ENCODE data around the gene SPECC1L. TPM values are rescaled to one million over a fixed set of nuclear protein-coding genes. Genes with fewer than 3 reads are reported as not detected.

Gene SPECC1L
- total and polyA plus RNA-seq, 8 donors = 6.0 to 53.1 (median 21.8) TPM

- H3K36me3 ChIP-seq = peaks cover 44 to 79% (median 74%) of the 10 kb centered on the region in 4 donors
- intact Hi-C loops (cut with DNase I; ENCODE audit: low total_unique reads) = no loop called here
- peaks cover 0 to 5% (median under 1%) of the 10 kb centered on the region in 4 donors for H3K4me1 ChIP-seq
Measured at GRCh38 chr22:24414523-24414922, 143.9 kb downstream of the SPECC1L start.

GRCh38 chr22:24414984-24415945 lies 144.6 kb downstream of the SPECC1L start:
- 74 to 79% (median 78%) methylated on average over 24 to 26 of the region's 26 CpGs for WGBS, 5 donors
- intact Hi-C loops (cut with DNase I; ENCODE audit: low total_unique reads) = no loop called here
- no peak for TF ChIP-seq POLR2A (IDR thresholded peaks at IDR 0.05)
- no peak for TF ChIP-seq EP300 (IDR thresholded peaks at IDR 0.05)
- no peak for TF ChIP-seq CTCF (IDR thresholded peaks at IDR 0.05)
- no peak for TF ChIP-seq POLR2AphosphoS5 (IDR thresholded peaks at IDR 0.05)
- H3K27me3 ChIP-seq = no peaks in the 10 kb centered on the region
- no peaks in the 10 kb centered on the region for H3K9me3 ChIP-seq
- H3K4me1 ChIP-seq = peaks cover 1 to 12% (median 6%) of the 10 kb centered on the region in 4 donors
- peaks cover 44 to 79% (median 74%) of the 10 kb centered on the region in 4 donors for H3K36me3 ChIP-seq
- DNase-seq = no peak
- H3K27ac ChIP-seq = no peak overlapping the region
- H3K4me3 ChIP-seq = no peak overlapping the region

More at GRCh38 chr22:24414523-24414922, 143.9 kb downstream of the SPECC1L start:
- no peak overlapping the region for H3K27ac ChIP-seq
- 85 to 89% (median 85%) methylated on average over 18 to 21 of the region's 21 CpGs for WGBS, 5 donors
- H3K9me3 ChIP-seq = no peaks in the 10 kb centered on the region
- no peak for DNase-seq
- H3K27me3 ChIP-seq = no peaks in the 10 kb centered on the region
- no peak for TF ChIP-seq CTCF (IDR thresholded peaks at IDR 0.05)
- TF ChIP-seq POLR2AphosphoS5 (IDR thresholded peaks at IDR 0.05) = no peak
- no peak for TF ChIP-seq EP300 (IDR thresholded peaks at IDR 0.05)
- no peak for TF ChIP-seq POLR2A (IDR thresholded peaks at IDR 0.05)
- no peak overlapping the region for H3K4me3 ChIP-seq

DNA sequence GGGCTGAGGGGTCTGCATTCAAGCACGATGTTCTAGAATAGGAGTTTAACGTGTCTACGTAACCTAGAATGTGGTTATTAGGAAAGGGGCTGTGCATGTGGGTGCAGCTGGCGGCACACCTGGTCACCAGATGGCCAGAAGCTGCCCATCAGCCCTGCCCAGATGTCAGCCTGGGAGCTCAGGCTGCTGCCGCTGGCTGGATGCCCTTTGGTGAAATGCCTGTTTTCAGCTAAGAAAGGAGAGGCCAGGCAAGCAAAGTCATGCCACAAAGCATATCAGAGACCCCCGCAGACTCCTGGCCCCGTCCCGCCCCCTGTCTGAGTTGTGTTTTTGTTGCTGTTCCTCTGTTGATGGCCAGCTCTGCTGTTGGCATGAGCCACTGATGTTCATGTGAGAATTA lies 145.5 kb downstream of the SPECC1L start:
- Histone ChIP-seq H3K4me3 (no peak overlapping the region), H3K36me3 (peaks cover 44 to 75% (median 73%) of the 10 kb centered on the region in 4 donors), H3K27me3 (no peaks in the 10 kb centered on the region), H3K27ac (no peak overlapping the region), H3K4me1 (peaks cover 7 to 20% (median 14%) of the 10 kb centered on the region in 4 donors), H3K9me3 (no peaks in the 10 kb centered on the region)
- no peak for TF ChIP-seq EP300 (IDR thresholded peaks at IDR 0.05)
- TF ChIP-seq POLR2A (IDR thresholded peaks at IDR 0.05) = no peak
- TF ChIP-seq POLR2AphosphoS5 (IDR thresholded peaks at IDR 0.05) = no peak
- TF ChIP-seq CTCF (IDR thresholded peaks at IDR 0.05) = no peak
- WGBS, 5 donors = 89 to 98% (median 93%) methylated on average over 5 to 8 of the region's 8 CpGs
- intact Hi-C loops (cut with DNase I; ENCODE audit: low total_unique reads) = no loop called here
- DNase-seq = no peak

GRCh38 chr22:24416611-24417010 lies 146.0 kb downstream of the SPECC1L start:
- peaks cover 44 to 70% (median 68%) of the 10 kb centered on the region in 4 donors for H3K36me3 ChIP-seq

More at GRCh38 chr22:24416611-24417010, 146.0 kb downstream of the SPECC1L start:
- DNase-seq = no peak
- H3K4me1 ChIP-seq = peaks cover 7 to 21% (median 16%) of the 10 kb centered on the region in 4 donors
- no peak overlapping the region for H3K27ac ChIP-seq
- TF ChIP-seq POLR2A (IDR thresholded peaks at IDR 0.05) = no peak
- TF ChIP-seq POLR2AphosphoS5 (IDR thresholded peaks at IDR 0.05) = no peak
- TF ChIP-seq CTCF (IDR thresholded peaks at IDR 0.05) = no peak
- TF ChIP-seq EP300 (IDR thresholded peaks at IDR 0.05) = no peak
- H3K27me3 ChIP-seq = no peaks in the 10 kb centered on the region
- no peak overlapping the region for H3K4me3 ChIP-seq
- no peaks in the 10 kb centered on the region for H3K9me3 ChIP-seq
- WGBS, 5 donors = 80 to 89% (median 87%) methylated on average over 6 of the region's 6 CpGs
- intact Hi-C loops (cut with DNase I; ENCODE audit: low total_unique reads) = no loop called here

Measured in stomach (tissue), 9 donors.